Osteocyte (in vitro differentiated cells): ENCODE measurements around the gene CTBP1. TPM values are rescaled to one million over a fixed set of nuclear protein-coding genes. Genes with fewer than 3 reads are reported as not detected.

Experiments used
- DNase-seq: peaks from one replicate; pipeline ENCODE4 v3.0.0; 2021; ENCODE audit warnings: mixed read lengths; ENCODE audit not compliant: unreplicated experiment; ENCODE audit errors: extremely low spot score
- H3K27ac Mint-ChIP-seq: one replicate; pipeline ENCODE4 v1.8.0; 2021; ENCODE audit warnings: mild to moderate bottlenecking, mixed read lengths; ENCODE audit not compliant: unreplicated experiment
- H3K27me3 Mint-ChIP-seq: one replicate; pipeline ENCODE4 v1.8.0; 2021; ENCODE audit warnings: mixed read lengths; ENCODE audit not compliant: unreplicated experiment
- H3K36me3 Mint-ChIP-seq: one replicate; pipeline ENCODE4 v1.8.0; 2021; ENCODE audit warnings: mixed read lengths; ENCODE audit not compliant: unreplicated experiment
- H3K4me1 Mint-ChIP-seq: one replicate; pipeline ENCODE4 v1.8.0; 2021; ENCODE audit warnings: mixed read lengths; ENCODE audit not compliant: unreplicated experiment
- H3K4me3 Mint-ChIP-seq: one replicate; pipeline ENCODE4 v1.8.0; 2021; ENCODE audit warnings: mild to moderate bottlenecking, moderate library complexity, mixed read lengths; ENCODE audit not compliant: unreplicated experiment
- H3K9me3 Mint-ChIP-seq: one replicate; pipeline ENCODE4 v1.8.0; 2021; ENCODE audit warnings: mixed read lengths; ENCODE audit not compliant: unreplicated experiment
- total RNA-seq: library from RNA; stranded (reverse); gene quantifications from 2 replicates; pipeline ENCODE4 v1.2.1, GENCODE V29; 2021
- TF ChIP-seq, protein P1 (sequence below): fragments of 200-600 bp; sonication (generic); IDR thresholded peaks from 2 replicates; pipeline ENCODE4 v1.5.0; 2021; ENCODE audit warnings: antibody characterized with exemption, mild to moderate bottlenecking, moderate library complexity

CTBP1 gene
- total RNA-seq, 1 donor from 2014 or later, result 172 TPM

DNA sequence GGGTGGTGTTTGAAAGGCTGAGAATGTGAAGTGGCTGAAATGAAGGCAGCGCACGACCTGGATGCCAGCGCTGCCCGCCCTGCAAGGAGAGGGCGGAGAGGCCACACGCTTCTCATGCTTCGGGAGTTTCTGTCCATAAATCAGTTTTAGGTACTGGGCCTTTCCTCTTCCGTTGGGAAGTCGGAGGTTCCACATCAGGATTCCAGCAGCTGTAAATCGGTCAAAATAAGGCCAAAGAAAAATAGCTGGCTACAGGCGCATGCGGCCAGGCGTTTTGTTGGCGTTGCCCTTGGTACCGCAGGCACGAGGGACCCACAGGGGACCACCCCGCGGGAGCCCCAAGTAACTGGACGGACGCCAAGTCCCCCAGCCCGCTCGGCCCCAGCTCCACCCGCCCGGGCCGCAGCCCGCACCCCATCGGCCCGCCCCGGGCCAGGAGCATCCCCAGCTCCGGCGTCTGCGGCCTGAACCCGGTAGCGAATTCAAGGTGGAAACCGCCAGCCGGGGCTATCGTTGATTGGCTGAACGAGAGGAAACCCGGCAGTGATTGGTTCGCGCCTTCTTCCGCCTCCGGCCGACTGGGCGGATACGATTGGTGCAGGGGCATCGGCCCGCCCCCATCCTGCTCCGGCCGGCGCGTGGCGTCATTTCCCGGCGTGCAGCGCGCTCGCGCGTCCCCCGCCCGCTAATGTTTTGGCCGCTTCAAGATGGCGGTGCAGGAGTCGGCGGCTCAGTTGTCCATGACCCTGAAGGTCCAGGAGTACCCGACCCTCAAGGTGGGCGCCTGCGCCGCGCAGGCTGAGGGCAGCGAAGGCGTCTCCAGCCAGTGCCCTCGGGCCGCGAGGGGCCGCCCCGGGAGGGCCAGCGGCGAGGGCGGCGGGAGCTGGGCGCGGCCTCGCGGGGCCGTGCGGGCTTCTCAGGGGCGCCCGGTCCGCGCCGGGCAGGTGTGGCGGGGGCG, 40.6 kb upstream of the CTBP1 start, which contains the start of gene MAEA:
Gene MAEA (plus strand): TSS at position 685 of the 958 bp plus-strand sequence. CDS start 23 bp downstream, at position 708.
- H3K27me3 Mint-ChIP-seq, result no peaks in the 10 kb centered on the region
- no peaks in the 10 kb centered on the region for H3K36me3 Mint-ChIP-seq
- peak within 1 kb of the TSS; percentile 85 for H3K4me3 Mint-ChIP-seq
- peak within 1 kb of the TSS; percentile 86 for H3K27ac Mint-ChIP-seq
- TF ChIP-seq, protein P1, sequence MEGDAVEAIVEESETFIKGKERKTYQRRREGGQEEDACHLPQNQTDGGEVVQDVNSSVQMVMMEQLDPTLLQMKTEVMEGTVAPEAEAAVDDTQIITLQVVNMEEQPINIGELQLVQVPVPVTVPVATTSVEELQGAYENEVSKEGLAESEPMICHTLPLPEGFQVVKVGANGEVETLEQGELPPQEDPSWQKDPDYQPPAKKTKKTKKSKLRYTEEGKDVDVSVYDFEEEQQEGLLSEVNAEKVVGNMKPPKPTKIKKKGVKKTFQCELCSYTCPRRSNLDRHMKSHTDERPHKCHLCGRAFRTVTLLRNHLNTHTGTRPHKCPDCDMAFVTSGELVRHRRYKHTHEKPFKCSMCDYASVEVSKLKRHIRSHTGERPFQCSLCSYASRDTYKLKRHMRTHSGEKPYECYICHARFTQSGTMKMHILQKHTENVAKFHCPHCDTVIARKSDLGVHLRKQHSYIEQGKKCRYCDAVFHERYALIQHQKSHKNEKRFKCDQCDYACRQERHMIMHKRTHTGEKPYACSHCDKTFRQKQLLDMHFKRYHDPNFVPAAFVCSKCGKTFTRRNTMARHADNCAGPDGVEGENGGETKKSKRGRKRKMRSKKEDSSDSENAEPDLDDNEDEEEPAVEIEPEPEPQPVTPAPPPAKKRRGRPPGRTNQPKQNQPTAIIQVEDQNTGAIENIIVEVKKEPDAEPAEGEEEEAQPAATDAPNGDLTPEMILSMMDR, result no peak
- peak; percentile 99 for DNase-seq
- no peaks in the 10 kb centered on the region for H3K9me3 Mint-ChIP-seq
- peaks cover 37% of the 10 kb centered on the region for H3K4me1 Mint-ChIP-seq

DNA sequence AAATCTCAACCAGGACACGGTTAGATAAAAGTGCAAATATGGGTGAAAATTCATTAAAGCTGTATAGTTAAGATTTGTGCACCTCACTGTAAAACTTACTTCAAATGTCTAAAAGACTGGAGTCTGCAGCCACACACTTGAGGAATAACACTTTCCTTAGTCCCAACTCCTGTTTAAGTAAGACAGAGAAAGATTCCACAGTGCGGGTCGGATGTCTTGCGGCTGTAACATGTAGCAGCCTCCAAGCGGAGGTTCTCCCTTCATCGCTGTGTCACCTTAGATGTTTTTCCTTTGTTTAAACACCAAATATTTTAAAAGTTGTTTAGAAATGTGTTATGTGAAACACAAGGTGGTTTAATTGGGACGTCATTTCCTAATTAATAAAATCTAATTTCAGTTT, 39.9 kb upstream of the CTBP1 start:
- Mint-ChIP-seq H3K4me3 (peak overlapping the region; percentile 85), H3K27ac (peak overlapping the region; percentile 69), H3K9me3 (no peaks in the 10 kb centered on the region), H3K27me3 (no peaks in the 10 kb centered on the region), H3K4me1 (peaks cover 33% of the 10 kb centered on the region), H3K36me3 (no peaks in the 10 kb centered on the region)
- TF ChIP-seq, protein P1, result no peak
- DNase-seq, result no peak

DNA sequence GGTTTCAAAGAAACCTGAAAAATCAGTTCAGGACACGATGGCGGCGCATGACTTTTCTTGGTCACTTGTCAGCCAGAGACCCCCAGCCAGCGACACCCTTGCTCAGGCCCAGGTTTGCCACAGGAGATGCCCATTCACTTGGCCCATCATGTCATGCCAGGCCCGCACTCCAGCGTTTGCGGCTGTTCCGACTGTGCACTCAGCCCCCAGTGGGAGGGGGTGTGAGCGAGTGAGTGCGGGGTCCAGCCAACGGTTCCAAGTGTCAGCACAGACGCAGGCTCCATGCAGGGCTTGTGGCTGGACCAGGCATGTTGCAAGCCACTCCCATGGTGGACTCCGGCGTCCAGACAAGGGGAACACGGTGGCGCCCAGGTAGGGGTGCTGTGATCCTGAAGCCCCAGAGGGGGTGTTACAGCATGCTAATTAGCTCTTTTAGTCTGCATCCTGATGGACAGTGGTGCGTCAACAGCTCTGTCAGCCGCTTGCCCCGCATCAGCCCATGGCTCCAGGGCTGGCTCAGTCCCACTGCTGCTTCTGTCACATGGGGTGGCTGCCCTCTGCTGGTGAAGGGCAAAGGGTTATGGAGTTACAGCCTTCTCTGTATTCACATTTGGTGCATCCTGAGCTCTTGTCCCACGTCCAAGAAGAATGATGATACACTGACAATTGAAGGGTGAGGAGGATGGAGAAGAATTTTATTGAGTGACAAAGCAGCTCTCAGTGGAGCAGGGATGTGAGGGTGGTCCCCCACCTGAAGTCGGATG, 37.0 kb upstream of the CTBP1 start:
- TF ChIP-seq, protein P1, result peak; percentile 31
- Mint-ChIP-seq H3K27me3 (no peaks in the 10 kb centered on the region), H3K27ac (no peak overlapping the region), H3K36me3 (no peaks in the 10 kb centered on the region), H3K4me1 (peaks cover 12% of the 10 kb centered on the region), H3K9me3 (no peaks in the 10 kb centered on the region), H3K4me3 (no peak overlapping the region)
- DNase-seq, result no peak

DNA sequence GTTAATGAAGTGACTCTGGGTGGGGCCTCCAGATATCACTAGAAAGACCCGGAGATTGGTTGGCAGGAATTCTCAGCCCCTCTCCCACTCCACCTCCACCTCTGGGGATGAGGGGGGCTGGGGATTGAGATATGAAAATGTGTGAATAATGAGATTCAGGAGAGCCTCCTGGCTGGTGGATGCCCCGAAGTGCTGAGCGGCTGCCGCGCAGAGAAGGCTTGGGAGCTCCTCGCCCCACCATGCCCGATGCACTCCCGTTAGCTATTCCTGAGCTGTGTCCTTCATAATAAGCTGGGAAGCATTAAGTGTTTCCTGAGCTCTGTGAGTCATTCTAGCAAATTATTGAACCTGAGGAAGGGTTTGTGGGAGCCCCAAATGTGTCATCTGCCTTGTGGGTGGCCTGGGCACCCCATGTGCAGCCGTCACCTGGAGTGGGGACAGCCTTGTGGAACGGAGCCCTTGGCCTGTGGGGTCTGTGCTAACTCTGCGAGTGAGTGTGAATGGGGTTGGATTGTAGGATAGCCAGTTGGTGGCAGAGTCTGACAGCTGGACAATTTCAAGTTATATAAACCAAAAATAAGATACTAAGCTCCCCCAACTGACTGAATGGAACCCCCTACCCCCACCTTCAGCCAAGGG, 36.3 kb upstream of the CTBP1 start:
- no peak overlapping the region for H3K27ac Mint-ChIP-seq
- DNase-seq, result no peak
- no peak overlapping the region for H3K4me3 Mint-ChIP-seq
- peaks cover 7% of the 10 kb centered on the region for H3K4me1 Mint-ChIP-seq
- no peaks in the 10 kb centered on the region for H3K27me3 Mint-ChIP-seq
- no peaks in the 10 kb centered on the region for H3K9me3 Mint-ChIP-seq
- TF ChIP-seq, protein P1, result no peak
- H3K36me3 Mint-ChIP-seq, result no peaks in the 10 kb centered on the region
